Right kidney (tissue), 1 donor: Measurements from ENCODE around the gene TXNRD1.
"Not testable (repeated sequence)": the region's sequence is repeated elsewhere in the genome, so short reads cannot be mapped to it uniquely, and the experiment has no call there.

ENCODE experiments used
- DNase-seq: peaks from one replicate; pipeline ENCODE4 v3.0.0-alpha.2; 2016

The TXNRD1 gene

DNA sequence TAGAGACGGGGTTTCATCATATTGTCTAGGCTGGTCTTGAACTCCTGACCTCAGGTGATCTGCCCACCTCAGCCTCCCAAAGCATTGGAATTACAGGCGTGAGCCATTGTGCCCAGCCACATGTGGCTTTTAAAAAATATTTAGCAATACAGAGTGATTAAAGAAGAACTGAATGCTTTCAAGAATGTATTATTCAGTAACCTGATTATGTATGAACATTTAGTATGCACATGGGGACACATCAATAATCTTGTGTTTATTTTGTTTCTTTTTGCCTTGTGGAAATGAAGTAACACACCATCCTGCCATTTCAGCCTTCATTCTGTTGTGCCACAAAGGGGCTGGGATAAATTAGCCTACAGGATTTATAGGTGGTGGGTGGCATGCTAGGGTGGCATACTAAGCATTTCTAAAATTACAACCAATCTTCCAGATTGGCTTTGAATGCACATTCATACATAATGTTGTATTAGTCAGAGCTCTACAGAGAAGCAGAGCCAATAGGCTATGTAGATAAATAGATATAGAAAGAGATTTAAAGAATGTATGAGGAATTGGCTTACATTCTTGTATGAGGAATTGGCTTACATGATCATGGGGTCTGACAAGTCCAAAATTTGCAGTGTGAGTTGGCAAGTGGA is 25.5 kb upstream of the TXNRD1 start:
- no peak for DNase-seq

DNA sequence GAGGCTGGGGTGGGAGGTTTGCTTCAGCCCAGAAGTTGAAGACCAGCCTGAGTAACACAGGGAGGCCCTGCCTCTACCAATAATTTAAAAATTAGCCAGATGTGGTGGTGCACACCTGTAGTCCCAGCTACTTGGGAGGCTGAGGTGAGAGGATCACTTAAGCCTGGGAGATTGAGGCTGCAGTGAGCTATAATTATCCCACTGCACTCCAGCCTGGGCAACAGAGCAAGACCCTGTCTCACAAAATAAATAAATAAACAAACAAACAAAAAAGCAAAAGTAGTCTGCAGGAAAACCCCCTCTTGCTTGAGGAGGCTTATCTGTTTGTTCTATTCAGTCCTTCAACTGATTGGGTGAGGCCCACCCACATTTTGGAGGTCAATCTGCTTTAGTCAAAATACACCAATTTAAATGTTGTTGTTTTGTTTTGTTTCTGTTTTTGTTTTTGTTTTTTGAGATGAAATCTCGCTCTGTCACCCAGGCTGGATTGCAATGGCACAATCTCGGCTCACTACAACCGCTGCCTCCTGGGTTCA is 24.9 kb upstream of the TXNRD1 start:
- no peak for DNase-seq

GRCh38 chr12:104197264-104197663 is 18.3 kb upstream of the TXNRD1 start:
- DNase-seq, result no peak

DNA sequence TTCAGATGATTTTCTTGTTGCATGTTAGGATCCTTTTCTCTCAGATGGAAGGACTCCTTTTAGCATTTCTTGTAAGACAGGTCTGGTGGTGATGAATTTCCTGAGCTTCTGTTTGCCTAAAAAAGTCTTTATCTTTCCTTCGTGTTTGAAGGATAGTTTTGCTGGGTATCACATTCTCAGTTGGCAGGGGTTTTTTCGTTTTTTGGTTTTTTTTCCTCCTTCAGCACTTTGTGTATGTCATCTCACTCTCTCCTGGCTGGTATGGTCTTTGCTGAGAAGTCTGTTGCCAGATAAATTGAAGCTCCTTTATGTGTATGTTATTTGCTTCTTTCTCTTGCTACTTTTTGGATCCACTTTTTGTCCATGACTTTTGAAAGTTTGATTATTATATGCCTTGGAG is 15.6 kb upstream of the TXNRD1 start:
- no peak for DNase-seq

DNA sequence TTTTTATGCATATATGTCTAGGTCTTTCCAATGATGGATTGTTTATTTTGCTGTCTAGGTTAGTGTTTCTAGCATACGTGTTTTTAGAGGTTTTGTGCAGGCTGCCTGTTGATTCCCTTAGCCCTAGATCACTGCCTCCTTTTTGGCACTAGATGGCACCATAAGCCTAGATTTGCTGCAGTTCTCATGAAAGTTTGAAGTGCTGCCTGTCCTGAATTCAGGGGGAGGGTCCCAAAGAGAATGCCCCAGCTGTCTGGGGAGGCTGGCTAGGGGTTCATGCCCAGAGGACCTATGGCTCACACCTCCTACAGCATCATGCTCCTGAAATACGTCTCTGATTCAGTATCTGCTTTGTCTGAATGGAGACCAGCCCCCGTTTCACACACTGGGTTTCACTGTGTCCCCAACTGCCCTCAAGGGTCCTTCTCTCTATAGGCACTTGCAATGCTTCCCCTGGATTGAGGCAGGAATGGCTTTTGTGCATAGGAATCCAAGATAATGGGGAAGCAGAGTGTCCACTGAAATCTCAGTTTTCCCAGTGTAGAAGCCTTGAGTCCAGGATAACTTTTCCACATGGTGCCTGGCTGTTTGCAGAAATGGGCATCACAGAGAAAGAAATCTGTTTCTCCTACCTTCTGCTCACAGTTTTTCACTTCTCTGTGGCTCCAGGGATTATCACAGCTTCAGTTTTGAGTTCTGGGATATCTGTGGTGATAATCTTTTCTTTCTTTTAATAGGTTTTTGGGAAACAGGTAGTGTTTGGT is 14.2 kb upstream of the TXNRD1 start:
- DNase-seq, result peak; percentile 11

DNA sequence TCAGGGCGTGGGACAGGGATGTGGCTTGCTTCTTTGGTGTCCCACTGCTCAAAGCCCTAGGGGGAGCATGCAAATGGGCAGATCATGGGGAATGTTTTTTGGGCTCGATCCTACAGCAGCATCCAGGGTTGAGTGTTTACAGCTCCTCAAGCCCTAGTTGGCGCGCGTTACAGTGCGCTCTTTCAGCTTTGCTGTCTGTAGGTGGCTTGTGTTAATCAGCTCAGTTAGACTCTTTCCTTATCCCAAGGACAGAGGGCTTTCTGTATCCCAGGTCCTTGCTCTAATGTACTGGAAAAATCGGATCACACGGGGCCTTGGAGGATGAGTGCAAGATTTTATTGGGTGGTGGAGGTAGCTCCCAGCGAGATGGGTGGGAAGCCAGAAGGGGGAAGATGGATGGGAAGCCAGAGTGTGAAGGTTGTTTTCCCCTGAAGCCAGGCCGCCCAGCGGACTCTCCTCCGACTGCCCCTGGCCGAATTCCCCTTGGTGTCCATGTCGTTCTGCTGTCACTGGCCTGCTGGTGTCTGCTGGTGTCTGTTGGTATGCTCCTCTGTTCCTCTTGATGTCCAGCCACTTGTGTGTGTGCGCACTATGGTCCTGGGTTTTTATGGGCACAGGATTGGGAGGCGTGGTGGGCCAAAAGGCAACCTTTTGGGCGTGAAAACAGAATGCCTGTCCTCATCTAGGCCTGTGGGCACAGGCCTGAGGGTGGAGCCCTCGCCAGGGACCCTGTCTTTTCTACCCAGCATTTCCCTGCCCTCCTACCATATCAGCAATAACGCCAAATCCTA is 10.7 kb upstream of the TXNRD1 start:
- no peak for DNase-seq

DNA sequence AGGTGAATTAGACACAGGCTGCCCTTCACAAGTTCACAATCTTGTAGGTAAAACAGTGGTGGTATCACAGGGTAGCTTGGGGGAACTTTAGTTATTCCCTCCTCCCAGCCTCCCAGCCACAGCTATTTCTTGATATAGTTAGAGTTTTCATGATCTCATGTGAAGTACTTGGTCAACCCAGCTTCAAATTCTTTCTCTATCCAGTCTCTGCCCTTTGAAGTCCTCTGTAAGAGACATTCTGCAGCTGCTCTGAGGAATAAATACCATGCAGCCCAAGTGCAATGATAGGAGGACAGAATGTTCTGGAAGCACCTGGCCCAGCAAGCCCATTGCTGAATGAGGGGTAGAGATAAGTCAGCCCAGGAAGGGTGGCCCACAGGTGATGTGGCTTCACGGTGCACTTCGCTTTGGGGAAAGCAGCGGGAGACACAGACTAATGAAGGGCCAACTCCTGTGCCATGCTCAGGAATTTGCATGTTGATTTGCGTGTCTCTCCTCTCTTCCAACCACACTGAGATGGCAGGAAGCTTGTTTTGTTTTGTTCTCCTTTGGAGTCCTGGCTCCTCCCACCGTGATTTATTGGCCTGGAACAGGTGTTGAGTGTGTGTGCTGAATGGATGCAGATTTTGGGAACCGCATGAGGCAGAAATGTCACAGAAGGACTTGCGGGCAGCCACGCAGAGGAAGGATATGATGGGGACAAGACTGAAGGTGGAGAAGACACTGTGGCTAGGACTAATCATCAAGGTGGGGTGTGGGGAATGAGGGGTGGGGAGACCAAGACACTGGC is 8.0 kb upstream of the TXNRD1 start:
- DNase-seq, result no peak

- DNase-seq, result no peak
Observed at GRCh38 chr12:104212516-104212915, 3.1 kb upstream of the TXNRD1 start.

GRCh38 chr12:104213952-104214351 is 1.6 kb upstream of the TXNRD1 start:
- no peak for DNase-seq

- no peak for DNase-seq
Observed at GRCh38 chr12:104216521-104216924, 944 bp downstream of the TXNRD1 start.

DNA sequence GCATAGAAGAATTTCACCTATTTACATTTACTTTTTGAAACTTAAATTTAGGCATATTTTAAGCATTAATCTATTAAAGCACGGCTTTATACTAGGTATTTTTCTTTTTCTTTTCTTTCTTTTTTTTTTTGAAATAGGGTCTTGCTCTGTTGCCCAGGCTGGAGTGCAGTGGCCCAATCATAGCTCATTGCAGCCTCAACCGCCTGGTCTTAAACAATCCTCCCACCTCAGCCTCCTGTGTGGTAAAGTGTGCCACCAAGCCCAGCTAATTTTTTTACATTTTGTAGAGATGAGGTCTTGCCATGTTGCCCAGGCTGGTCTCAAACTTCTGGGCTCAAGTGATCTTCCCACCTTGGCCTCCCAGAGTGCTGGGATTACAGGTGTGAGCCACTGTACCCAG is 2.9 kb downstream of the TXNRD1 start:
- not testable (repeated sequence) for DNase-seq

DNA sequence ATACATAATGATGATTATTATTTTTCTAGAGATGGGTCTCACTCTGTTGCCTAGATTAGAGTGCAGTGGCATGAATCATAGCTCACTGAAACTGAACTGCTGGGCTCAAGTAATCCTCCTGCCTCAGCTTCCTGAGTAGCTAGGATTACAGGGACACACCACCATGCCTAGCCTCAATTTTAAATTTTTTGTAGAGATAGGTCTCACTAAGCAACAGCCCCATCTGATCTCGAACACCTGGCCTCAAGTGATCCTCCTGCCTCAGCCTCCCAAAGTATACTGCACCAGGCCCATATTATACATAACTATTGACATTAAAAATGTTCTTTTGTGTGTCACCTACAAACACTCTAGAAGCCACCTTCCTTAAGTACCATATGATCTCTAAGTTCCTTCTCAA is 3.4 kb downstream of the TXNRD1 start:
- DNase-seq, result no peak

GRCh38 chr12:104219361-104219892 is 3.8 kb downstream of the TXNRD1 start:
- peak; percentile 8 for DNase-seq

- peak; percentile 5 for DNase-seq
Observed at GRCh38 chr12:104219908-104220404, 4.4 kb downstream of the TXNRD1 start.

- no peak for DNase-seq
Observed at GRCh38 chr12:104220931-104221330, 5.4 kb downstream of the TXNRD1 start.

GRCh38 chr12:104222976-104223375 is 7.4 kb downstream of the TXNRD1 start:
- no peak for DNase-seq

- DNase-seq, result peak; percentile 15
Observed at GRCh38 chr12:104223712-104224111, 8.1 kb downstream of the TXNRD1 start.

DNA sequence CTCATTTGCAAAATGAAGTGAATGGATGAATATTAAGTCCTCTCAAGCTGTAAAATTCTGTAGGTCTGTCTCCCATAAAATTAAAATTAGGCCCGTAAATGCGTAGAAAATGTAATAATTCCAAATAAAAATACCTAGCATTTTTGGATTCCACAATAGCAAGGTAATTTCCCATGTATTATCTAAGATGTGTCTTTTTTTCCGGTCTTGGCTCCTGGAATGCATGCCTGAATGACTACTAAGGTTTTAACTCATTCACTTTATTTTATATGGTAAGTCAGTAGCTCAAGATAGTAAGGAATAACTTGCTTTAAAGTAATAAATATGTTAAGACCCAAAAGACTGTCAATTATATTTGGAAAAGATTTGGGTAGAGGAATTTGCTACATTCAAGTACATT is 11.1 kb downstream of the TXNRD1 start:
- DNase-seq, result no peak

- DNase-seq, result no peak
Observed at GRCh38 chr12:104230304-104231095, 14.9 kb downstream of the TXNRD1 start.

GRCh38 chr12:104232609-104233280 is 17.2 kb downstream of the TXNRD1 start:
- DNase-seq, result no peak
